ENCODE results near the gene WIPF1. TPM values are rescaled to one million over a fixed set of nuclear protein-coding genes. Genes with fewer than 3 reads are reported as not detected.

WIPF1 gene
- polyA plus RNA-seq, 2 of the 4 experiments (the other 2 are of a cell fraction): 16.4 to 20.1 TPM

DNA sequence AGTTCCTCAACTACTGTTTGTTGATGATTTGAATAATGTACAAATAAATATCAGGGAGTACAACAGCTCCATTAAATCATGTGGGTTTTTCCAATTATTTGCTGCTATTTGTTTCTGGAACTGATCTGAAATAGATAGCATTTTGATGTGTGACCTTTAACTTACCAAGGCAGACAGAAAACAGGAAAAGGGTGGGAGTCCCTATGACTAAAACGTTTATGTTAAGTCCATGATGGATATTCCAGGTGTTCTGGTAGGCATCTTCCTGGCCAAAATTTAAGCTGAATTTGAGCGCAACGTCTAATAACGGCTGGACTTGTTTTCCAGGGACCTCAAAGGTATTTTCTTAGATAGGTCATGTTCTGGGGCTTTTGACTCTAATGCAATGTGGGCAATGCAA, 41.6 kb downstream of the WIPF1 start:
- 0 out of 3 replicates have a peak, but pooled peaks cover 2% of the 10 kb centered on the region for H3K9me3 ChIP-seq
- no peaks in the 10 kb centered on the region for H3K4me1 ChIP-seq
- no peak overlapping the region for H3K4me3 ChIP-seq
- ATAC-seq (no peak), FAIRE-seq (no peak), DNase-seq (ENCODE audit: low read depth in 1 of 2, low spot score in 1 of 2) (no peak)
- TF ChIP-seq ZFP36 (IDR thresholded peaks at IDR 0.05; ENCODE audit: borderline replicate concordance, partially characterized antibody) (no peak), TP53 (CRISPR knock-in tag; IDR thresholded peaks at IDR 0.05) (no peak), ZNF302 (CRISPR knock-in tag; IDR thresholded peaks at IDR 0.05) (no peak), POLR2A (IDR thresholded peaks at IDR 0.05; ENCODE audit: low read length) (no peak), NFE2L2 (conservative IDR thresholded peaks at IDR 0.05; ENCODE audit: low read length) (no peak), EHF (CRISPR knock-in tag; IDR thresholded peaks at IDR 0.05) (no peak), SMC3 (IDR thresholded peaks at IDR 0.05) (no peak), HOXB5 (CRISPR knock-in tag; IDR thresholded peaks at IDR 0.05) (no peak), KDM5A (IDR thresholded peaks at IDR 0.05) (no peak), TFCP2L1 (CRISPR knock-in tag; IDR thresholded peaks at IDR 0.05) (no peak), HDAC2 (IDR thresholded peaks at IDR 0.05) (no peak)
- TF ChIP-seq, protein P1, sequence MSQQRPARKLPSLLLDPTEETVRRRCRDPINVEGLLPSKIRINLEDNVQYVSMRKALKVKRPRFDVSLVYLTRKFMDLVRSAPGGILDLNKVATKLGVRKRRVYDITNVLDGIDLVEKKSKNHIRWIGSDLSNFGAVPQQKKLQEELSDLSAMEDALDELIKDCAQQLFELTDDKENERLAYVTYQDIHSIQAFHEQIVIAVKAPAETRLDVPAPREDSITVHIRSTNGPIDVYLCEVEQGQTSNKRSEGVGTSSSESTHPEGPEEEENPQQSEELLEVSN (IDR thresholded peaks at IDR 0.05; ENCODE audit: borderline replicate concordance, low read depth): no peak
- TF ChIP-seq, protein P2, sequence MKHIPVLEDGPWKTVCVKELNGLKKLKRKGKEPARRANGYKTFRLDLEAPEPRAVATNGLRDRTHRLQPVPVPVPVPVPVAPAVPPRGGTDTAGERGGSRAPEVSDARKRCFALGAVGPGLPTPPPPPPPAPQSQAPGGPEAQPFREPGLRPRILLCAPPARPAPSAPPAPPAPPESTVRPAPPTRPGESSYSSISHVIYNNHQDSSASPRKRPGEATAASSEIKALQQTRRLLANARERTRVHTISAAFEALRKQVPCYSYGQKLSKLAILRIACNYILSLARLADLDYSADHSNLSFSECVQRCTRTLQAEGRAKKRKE (CRISPR knock-in tag; IDR thresholded peaks at IDR 0.05; ENCODE audit: low read depth): no peak
- TF ChIP-seq, protein P3, sequence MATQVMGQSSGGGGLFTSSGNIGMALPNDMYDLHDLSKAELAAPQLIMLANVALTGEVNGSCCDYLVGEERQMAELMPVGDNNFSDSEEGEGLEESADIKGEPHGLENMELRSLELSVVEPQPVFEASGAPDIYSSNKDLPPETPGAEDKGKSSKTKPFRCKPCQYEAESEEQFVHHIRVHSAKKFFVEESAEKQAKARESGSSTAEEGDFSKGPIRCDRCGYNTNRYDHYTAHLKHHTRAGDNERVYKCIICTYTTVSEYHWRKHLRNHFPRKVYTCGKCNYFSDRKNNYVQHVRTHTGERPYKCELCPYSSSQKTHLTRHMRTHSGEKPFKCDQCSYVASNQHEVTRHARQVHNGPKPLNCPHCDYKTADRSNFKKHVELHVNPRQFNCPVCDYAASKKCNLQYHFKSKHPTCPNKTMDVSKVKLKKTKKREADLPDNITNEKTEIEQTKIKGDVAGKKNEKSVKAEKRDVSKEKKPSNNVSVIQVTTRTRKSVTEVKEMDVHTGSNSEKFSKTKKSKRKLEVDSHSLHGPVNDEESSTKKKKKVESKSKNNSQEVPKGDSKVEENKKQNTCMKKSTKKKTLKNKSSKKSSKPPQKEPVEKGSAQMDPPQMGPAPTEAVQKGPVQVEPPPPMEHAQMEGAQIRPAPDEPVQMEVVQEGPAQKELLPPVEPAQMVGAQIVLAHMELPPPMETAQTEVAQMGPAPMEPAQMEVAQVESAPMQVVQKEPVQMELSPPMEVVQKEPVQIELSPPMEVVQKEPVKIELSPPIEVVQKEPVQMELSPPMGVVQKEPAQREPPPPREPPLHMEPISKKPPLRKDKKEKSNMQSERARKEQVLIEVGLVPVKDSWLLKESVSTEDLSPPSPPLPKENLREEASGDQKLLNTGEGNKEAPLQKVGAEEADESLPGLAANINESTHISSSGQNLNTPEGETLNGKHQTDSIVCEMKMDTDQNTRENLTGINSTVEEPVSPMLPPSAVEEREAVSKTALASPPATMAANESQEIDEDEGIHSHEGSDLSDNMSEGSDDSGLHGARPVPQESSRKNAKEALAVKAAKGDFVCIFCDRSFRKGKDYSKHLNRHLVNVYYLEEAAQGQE (IDR thresholded peaks at IDR 0.05): no peak
- TF ChIP-seq, protein P4, sequence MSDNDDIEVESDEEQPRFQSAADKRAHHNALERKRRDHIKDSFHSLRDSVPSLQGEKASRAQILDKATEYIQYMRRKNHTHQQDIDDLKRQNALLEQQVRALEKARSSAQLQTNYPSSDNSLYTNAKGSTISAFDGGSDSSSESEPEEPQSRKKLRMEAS (IDR thresholded peaks at IDR 0.05): no peak
- 69% methylated on average over 4 of the region's 4 CpGs for WGBS (ENCODE audit: missing lambda C conversion rate)
- ChIA-PET CTCF (interaction anchor here (0.8 to 1.8 kb wide), 5 partner anchors 9 to 132 kb away, joined by 3 to 9 read pairs (median 3); no protein-coding TSS in a partner anchor), POLR2A (no interaction called here)
- no peak overlapping the region for H3K27ac ChIP-seq
- H3K4me2 ChIP-seq: no peak overlapping the region

DNA sequence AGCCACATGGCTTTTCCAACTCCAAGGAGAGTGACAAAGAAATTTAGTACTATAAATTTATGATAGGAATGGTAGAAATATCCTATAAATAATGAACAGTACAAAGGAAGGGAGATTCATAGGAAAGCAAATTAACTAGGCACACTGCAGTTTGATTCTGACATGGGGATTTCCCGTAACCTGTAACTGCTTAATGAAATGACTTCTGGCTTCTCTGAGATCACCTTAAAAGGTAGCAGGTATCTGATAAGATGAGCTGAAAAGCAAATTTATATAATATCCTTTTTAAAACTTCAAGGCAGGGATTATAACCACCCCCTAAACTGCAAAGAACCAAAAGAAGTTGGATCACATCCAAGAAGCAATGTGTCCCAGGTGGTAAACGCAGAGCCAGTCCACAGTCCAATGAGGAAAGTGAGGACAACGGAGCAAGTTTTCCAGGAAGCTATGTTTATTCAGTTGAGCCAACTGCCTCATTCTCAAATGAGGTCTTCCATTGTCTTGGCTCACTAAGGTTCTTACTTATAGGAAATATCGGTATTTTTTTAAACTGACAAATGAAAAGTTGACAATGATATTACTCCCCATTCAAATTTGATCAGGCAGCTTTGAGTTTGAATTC, 43.0 kb downstream of the WIPF1 start:
- DNase-seq (ENCODE audit: low read depth in 1 of 2, low spot score in 1 of 2) (no peak), FAIRE-seq (no peak), ATAC-seq (no peak)
- H3K9me3 ChIP-seq: 0 out of 3 replicates have a peak, but pooled peaks cover 2% of the 10 kb centered on the region
- H3K4me1 ChIP-seq: no peaks in the 10 kb centered on the region
- POLR2A ChIA-PET: no interaction called here
- H3K4me2 ChIP-seq: no peak overlapping the region
- CTCF ChIA-PET: interaction anchor here (1.3 to 1.6 kb wide), 2 partner anchors 10 to 33 kb away, joined by 3 to 4 read pairs; no protein-coding TSS in a partner anchor
- WGBS (ENCODE audit: missing lambda C conversion rate): 84% methylated on average over 4 of the region's 4 CpGs
- no peak overlapping the region for H3K27ac ChIP-seq
- no peak overlapping the region for H3K4me3 ChIP-seq
- TF ChIP-seq HOXB13 (CRISPR knock-in tag; IDR thresholded peaks at IDR 0.05; ENCODE audit: low read depth) (no peak), RFX5 (IDR thresholded peaks at IDR 0.05) (no peak), CEBPB (IDR thresholded peaks at IDR 0.05) (no peak), HEYL (CRISPR knock-in tag; IDR thresholded peaks at IDR 0.05) (no peak), FOXS1 (CRISPR knock-in tag; IDR thresholded peaks at IDR 0.05) (no peak), BHLHE40 (IDR thresholded peaks at IDR 0.05; ENCODE audit: low read depth, low read length) (no peak), PHF8 (IDR thresholded peaks at IDR 0.05; ENCODE audit: borderline replicate concordance, low read depth) (no peak), RAD21 (conservative IDR thresholded peaks at IDR 0.05 in 1 of 2, IDR thresholded peaks at IDR 0.05 in 1 of 2) (no peak), SREBF2 (IDR thresholded peaks at IDR 0.05) (no peak)
- TF ChIP-seq, protein P5, sequence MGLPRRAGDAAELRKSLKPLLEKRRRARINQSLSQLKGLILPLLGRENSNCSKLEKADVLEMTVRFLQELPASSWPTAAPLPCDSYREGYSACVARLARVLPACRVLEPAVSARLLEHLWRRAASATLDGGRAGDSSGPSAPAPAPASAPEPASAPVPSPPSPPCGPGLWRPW (IDR thresholded peaks at IDR 0.05): no peak
- TF ChIP-seq, protein P6, sequence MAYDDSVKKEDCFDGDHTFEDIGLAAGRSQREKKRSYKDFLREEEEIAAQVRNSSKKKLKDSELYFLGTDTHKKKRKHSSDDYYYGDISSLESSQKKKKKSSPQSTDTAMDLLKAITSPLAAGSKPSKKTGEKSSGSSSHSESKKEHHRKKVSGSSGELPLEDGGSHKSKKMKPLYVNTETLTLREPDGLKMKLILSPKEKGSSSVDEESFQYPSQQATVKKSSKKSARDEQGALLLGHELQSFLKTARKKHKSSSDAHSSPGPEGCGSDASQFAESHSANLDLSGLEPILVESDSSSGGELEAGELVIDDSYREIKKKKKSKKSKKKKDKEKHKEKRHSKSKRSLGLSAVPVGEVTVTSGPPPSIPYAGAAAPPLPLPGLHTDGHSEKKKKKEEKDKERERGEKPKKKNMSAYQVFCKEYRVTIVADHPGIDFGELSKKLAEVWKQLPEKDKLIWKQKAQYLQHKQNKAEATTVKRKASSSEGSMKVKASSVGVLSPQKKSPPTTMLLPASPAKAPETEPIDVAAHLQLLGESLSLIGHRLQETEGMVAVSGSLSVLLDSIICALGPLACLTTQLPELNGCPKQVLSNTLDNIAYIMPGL (CRISPR knock-in tag; IDR thresholded peaks at IDR 0.05; ENCODE audit: borderline replicate concordance): no peak
- TF ChIP-seq, protein P7, sequence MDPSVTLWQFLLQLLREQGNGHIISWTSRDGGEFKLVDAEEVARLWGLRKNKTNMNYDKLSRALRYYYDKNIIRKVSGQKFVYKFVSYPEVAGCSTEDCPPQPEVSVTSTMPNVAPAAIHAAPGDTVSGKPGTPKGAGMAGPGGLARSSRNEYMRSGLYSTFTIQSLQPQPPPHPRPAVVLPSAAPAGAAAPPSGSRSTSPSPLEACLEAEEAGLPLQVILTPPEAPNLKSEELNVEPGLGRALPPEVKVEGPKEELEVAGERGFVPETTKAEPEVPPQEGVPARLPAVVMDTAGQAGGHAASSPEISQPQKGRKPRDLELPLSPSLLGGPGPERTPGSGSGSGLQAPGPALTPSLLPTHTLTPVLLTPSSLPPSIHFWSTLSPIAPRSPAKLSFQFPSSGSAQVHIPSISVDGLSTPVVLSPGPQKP (IDR thresholded peaks at IDR 0.05; ENCODE audit: low read depth, low read length): no peak

Measured in A549 (cell line).